Right lobe of liver (tissue), 6 donors: ENCODE results near the gene TUBGCP2. TPM values are rescaled to one million over a fixed set of nuclear protein-coding genes. Genes with fewer than 3 reads are reported as not detected.

Experiments used
- ATAC-seq, 4 donors: fragments of 200-7000 bp; cut with Tn5 transposase; one replicate each; pipeline ENCODE4 v1.9.1; 2020; ENCODE audit warnings: mild to moderate bottlenecking in 4 of 4, moderate library complexity in 4 of 4
- DNase-seq, 3 donors: peaks; one replicate each; pipeline ENCODE4 v3.0.0-alpha.2; 2020
- H3K27ac ChIP-seq, 3 donors: fragments of 200-600 bp; one replicate each; pipeline ENCODE4 v1.8.0; 2022
- H3K27me3 ChIP-seq, 2 donors: fragments of 200-600 bp; one replicate each; pipeline ENCODE4 v1.8.0; 2022
- H3K36me3 ChIP-seq, 4 donors: fragments of 200-600 bp; sonication (generic) in 1 of 4; one replicate each; pipeline versions ENCODE4 v1.5.1 to v1.8.0; 2017 to 2022; ENCODE audit warnings: control low read depth in 1 of 4
- H3K4me1 ChIP-seq, 4 donors: fragments of 200-600 bp; sonication (generic) in 1 of 4; one replicate each; pipeline versions ENCODE4 v1.5.1 to v1.8.0; 2017 to 2022; ENCODE audit warnings: control low read depth in 1 of 4
- H3K4me3 ChIP-seq, 3 donors: fragments of 200-600 bp; one replicate each; pipeline ENCODE4 v1.8.0; 2022
- H3K9me3 ChIP-seq, 4 donors: fragments of 200-600 bp; sonication (generic) in 1 of 4; one replicate each; pipeline versions ENCODE4 v1.5.1 to v1.8.0; 2017 to 2022; ENCODE audit warnings: control low read depth in 1 of 4
- CTCF ChIP-seq, 4 donors: fragments of 200-600 bp in 3 of 4; fragments of 450-650 bp in 1 of 4; IDR thresholded peaks; one replicate each; pipeline versions ENCODE4 v1.5.1 to v1.8.0; 2016 to 2022; ENCODE audit warnings: antibody characterized with exemption in 4 of 4, mild to moderate bottlenecking in 2 of 4
- POLR2A ChIP-seq: fragments of 450-650 bp; IDR thresholded peaks from one replicate; pipeline ENCODE4 v1.6.1; 2017; ENCODE audit warnings: antibody characterized with exemption, mild to moderate bottlenecking
- WGBS: methylation state at CpG from one replicate; pipeline ENCODE4 v1.1.6; 2018; ENCODE audit warnings: low coverage, low lambda C conversion rate; ENCODE audit not compliant: insufficient coverage; ENCODE audit errors: missing lambda C conversion rate; 5-methylcytosine and 5-hydroxymethylcytosine counted together
- intact Hi-C, 2 donors: fragments of 100-400 bp; cut with DNase I; formaldehyde crosslinking; loops; one replicate each; pipeline versions ENCODE4 v1.11.2 to v1.14.1; 2022
- total RNA-seq, 6 experiments: library from RNA; depleted of rRNA in 2 of 6; stranded (reverse); fragments of >200 nt in 2 of 6; fragmentation: NEBNext Ultra II Directional in 3 of 6; extraction: Animal tissue kit (Norgen Biotek cat#: 25700) in 3 of 6; gene quantifications; one replicate each; pipeline versions ENCODE4 v1.1.0 to v1.2.4, GENCODE V29; 2016 to 2023
- donor health status: DM: no; HTN: yes; CAD: no.
- donor health status: DM: no; HTN: no; CAD: no.
- donor health status: DM: no; HTN: no; CAD: no.
- donor health status: DM: no; HTN: yes; CAD: no.
- donor health status: DM: no; HTN: yes; CAD: no.

TUBGCP2 gene
- total RNA-seq, 6 experiments from 2014 or later, result 19.6 to 30.0 (median 25.6) TPM

- H3K4me3 ChIP-seq, result no peak overlapping the region
- H3K9me3 ChIP-seq, result no peaks in the 10 kb centered on the region
- no peaks in the 10 kb centered on the region for H3K36me3 ChIP-seq
- DNase-seq (peak in 2 of 3 donors; percentile 69 to 76), ATAC-seq (peak in 2 of 4 donors; percentile 7 to 15)
- peaks cover 0 to 12% (median 0%) of the 10 kb centered on the region in 4 donors for H3K4me1 ChIP-seq
- intact Hi-C loops, result no loop called here
- TF ChIP-seq POLR2A (peak; percentile 28), CTCF (IDR thresholded peaks at IDR 0.05) (no peak)
- 40% methylated on average over 1 of the region's 24 CpGs for WGBS
- peak overlapping the region in 2 of 3 donors; percentile 4 to 28 for H3K27ac ChIP-seq
- H3K27me3 ChIP-seq, result no peaks in the 10 kb centered on the region
Observed at GRCh38 chr10:133258818-133259601, 49.7 kb downstream of the TUBGCP2 start.

- 20% methylated on average over 1 of the region's 21 CpGs for WGBS
- H3K4me1 ChIP-seq, result peaks cover 0 to 12% (median 0%) of the 10 kb centered on the region in 4 donors
- no peaks in the 10 kb centered on the region for H3K9me3 ChIP-seq
- peak overlapping the region in 2 of 3 donors; percentile 4 to 28 for H3K27ac ChIP-seq
- intact Hi-C loops, result no loop called here
- TF ChIP-seq POLR2A (no peak), CTCF (IDR thresholded peaks at IDR 0.05) (no peak)
- no peak overlapping the region for H3K4me3 ChIP-seq
- DNase-seq, result no peak
- ATAC-seq, result no peak
- no peaks in the 10 kb centered on the region for H3K27me3 ChIP-seq
- no peaks in the 10 kb centered on the region for H3K36me3 ChIP-seq
Observed at GRCh38 chr10:133258066-133258817, 50.4 kb downstream of the TUBGCP2 start.

GRCh38 chr10:133257489-133258065 is 51.1 kb downstream of the TUBGCP2 start:
- ATAC-seq (peak; percentile 48 to 58 (median 52)), DNase-seq (peak; percentile 75 to 85 (median 83))
- intact Hi-C loops, result no loop called here
- Histone ChIP-seq H3K4me1 (peaks cover 0 to 12% (median 0%) of the 10 kb centered on the region in 4 donors), H3K4me3 (no peak overlapping the region), H3K27ac (no peak overlapping the region), H3K9me3 (no peaks in the 10 kb centered on the region), H3K27me3 (no peaks in the 10 kb centered on the region), H3K36me3 (no peaks in the 10 kb centered on the region)
- TF ChIP-seq CTCF (IDR thresholded peaks at IDR 0.05) (peak in 3 of 4 donors; percentile 38 to 47 (median 42)), POLR2A (no peak)
- 2% methylated on average over 17 of the region's 27 CpGs for WGBS

GRCh38 chr10:133255323-133255722 is 53.3 kb downstream of the TUBGCP2 start:
- ATAC-seq, result no peak
- TF ChIP-seq POLR2A (no peak), CTCF (IDR thresholded peaks at IDR 0.05) (no peak)
- no CpG with 5 or more reads among the region's 15 CpGs for WGBS

More at GRCh38 chr10:133255323-133255722, 53.3 kb downstream of the TUBGCP2 start:
- H3K4me3 ChIP-seq, result no peak overlapping the region
- H3K36me3 ChIP-seq, result no peaks in the 10 kb centered on the region
- no peak for DNase-seq
- H3K4me1 ChIP-seq, result peaks cover 0 to 9% (median 0%) of the 10 kb centered on the region in 4 donors
- no peaks in the 10 kb centered on the region for H3K9me3 ChIP-seq
- H3K27ac ChIP-seq, result no peak overlapping the region
- no peaks in the 10 kb centered on the region for H3K27me3 ChIP-seq
- intact Hi-C loops, result no loop called here
